IPS DF 4.7 (cell line): ENCODE data around the gene CENPP.
A peak's percentile ranks its signal among the peaks of the same experiment; 100 is the strongest.

Experiments
- DNase-seq: peaks from one replicate; pipeline ENCODE4 v3.0.0-alpha.2; 2013; ENCODE audit warnings: low spot score; ENCODE audit errors: extremely low read depth

CENPP gene

DNA sequence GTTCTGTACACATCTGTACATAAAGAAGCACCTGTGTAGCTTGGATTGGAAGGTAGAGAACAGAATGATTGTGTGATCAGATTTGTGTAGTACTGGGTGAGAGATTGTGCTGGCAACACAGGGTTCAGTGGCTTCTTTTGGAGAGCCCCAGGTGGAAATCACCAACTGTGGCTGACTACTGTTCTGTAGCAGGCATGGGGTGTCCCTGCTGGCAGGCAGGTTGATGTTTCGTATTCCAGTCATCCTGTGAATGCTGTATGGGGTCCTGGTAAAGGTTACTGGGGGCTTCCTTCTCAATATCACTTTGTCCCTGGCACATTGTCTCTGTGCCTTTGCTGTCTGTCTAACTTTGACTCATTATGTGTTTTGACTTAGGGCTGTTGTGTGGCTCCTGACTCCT is 151.2 kb downstream of the CENPP start:
- DNase-seq, result no peak

DNA sequence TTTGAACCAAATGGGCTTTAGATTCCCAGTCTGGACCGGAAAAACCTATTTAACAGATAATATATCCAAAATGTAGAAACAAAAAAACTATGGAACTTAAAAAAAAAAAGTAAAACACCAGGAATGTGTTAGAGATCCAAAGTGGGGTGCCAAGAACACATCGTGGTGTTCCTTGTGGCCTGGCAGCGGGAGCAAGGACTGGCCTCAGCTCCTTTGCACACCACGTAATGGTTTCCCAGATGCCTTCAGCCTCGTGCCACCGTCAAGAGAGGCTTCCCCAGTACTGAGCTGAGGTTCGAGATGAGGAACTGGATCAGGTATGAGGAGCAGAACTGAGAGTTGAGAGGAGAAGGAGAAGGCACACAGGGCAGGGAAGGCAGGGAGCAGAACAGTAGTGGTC is 153.0 kb downstream of the CENPP start:
- no peak for DNase-seq

DNA sequence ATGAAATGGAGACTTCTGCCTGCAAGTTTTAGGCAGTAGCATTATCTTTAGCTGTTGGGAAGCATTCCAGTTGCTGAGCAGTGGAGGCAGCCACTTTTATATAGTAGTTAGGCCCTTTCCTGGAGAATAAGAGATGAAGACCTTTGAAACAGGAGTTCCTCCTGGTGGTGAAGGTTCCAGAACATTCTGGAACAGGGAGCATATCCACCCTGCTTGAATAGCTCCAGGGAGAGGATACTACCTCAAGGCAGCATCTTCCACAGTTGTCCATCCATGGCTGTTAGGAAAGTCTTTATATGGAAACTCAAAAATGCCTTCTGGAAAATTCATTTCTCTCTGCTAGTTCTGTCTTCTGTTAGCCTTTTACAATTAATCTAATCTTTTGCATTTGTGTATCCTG is 153.6 kb downstream of the CENPP start:
- DNase-seq, result no peak

DNA sequence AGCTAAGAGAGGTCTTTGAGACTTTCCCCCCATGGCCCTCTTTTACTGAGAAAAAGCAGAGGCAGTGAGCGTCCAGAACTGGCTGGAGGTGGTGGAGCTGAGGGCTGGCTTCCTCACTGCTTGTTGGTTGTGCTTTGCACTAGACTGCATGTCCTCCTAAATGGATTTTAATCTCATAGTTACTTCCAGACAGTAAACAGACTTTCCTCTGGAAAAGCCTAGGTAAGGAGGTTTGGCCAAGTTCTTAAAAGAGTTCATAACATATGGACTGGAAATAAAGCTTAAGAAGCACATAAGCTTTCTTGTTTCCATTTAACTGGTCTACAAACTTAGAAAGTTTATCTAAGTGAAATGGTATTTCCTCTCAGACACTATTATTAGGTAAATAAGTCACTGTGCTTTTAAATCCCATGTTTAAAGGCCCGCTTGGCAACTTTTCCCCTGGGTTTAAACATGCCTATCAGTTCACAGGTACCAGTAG is 154.6 kb downstream of the CENPP start:
- DNase-seq, result no peak

DNA sequence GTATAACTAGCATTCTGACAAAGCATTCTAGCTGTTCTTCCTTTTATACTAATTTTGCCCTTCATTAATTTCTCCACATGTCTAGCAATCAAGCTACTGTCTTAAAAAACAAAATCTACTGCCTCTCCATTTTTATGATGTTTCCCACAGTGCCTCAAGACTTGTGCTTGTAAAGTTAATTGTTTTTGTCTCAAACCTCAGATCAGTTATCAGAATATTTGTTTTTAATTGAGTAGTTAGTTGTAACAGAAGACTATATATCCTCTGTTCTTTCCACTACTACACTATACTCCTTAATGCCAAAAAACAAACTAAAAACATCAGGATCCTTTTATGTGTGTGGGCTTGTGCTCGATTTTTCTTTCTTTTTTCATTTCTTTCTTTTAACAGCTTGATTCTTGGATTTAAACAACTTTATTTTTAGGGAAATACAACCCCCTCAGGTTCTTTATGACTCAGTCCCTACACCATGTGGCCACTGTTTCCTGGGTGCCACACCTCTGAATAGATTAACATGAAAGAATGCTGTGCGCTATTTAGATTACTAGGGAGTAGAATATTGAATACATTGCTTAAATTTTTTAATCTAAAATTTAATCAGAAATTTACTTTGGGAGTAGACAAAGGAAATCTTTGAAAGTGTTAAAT is 155.4 kb downstream of the CENPP start:
- DNase-seq, result no peak

DNA sequence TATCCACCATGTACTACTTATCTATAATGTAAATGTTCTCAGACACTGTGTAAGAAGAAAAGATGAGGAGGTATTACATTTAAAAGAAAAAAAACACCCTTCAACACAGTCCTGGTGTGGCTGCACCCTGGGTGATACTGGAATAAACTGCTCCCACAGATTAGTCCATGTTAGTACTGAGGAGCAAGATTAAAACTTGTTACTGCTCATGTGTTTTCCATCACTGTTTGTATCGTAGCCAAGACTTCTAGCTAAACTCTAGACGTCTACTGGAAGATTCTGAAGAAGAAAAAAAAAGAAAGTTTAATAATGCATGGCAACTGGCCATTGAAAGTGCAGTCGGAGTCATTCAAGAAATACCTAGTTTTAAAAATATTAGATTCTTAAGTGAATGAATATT is 156.6 kb downstream of the CENPP start, which contains the start of gene ASPN:
Gene ASPN (minus strand): TSS at position 178 of the 400 bp plus-strand sequence.
- DNase-seq, result no peak

DNA sequence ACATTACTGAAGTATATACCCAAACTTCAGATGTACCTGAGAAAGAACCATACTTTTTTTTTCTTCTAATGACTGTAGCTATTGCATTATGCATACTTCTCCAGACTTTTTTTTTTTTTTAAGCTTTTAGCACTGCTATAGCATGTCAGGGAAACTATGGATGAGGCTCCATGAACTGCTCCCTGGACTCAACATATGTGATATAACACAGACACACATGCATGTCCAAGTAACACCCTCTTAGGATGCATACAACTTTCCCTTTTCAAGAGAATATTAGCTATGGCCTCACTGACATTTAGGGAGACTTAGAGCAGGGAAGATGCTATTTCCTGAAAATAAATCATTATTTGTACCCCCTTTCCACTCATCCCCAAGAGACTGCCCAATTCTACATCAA is 157.1 kb downstream of the CENPP start:
- DNase-seq, result no peak

DNA sequence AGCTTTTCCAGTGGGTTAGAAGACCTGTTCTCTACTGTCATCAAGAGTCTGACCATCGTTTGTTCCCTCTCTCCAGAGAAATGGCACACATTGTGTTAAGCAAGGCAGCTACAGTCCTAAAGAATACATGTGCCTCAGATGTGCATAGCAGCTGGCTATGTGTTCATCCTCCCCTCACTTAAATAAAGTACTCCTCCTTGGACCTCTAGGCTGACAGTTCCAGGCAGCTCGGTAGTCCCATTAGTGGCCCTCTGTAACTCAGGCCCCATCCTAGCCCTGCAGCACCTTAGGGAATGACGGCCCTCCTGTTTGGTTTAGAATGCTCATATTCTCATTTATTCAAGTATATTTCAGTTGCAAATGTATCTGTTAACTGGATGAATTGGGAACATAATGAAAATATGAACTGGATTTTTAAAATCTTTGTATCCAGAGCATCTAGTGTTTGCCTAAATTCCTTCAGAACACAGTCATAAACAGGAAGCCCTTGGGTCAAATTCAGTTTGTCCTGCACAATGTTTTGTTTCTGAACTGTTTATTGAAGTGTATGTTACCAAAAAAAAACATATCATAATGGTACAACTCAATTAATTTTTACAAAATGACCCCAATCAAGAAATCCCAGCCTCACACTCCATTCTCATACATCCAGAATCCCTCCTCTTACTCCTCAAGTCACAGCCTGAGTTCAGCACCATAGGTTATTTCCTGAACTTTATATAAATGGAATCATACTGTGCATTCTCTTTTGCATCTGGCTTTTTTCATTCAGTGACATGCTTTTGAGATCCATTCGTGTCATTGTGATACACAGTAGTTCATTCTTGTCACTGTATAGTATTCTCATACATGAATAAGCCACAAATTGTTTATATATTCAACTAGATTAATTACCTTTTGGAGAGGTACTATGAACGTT is 158.1 kb downstream of the CENPP start:
- DNase-seq, result no peak

DNA sequence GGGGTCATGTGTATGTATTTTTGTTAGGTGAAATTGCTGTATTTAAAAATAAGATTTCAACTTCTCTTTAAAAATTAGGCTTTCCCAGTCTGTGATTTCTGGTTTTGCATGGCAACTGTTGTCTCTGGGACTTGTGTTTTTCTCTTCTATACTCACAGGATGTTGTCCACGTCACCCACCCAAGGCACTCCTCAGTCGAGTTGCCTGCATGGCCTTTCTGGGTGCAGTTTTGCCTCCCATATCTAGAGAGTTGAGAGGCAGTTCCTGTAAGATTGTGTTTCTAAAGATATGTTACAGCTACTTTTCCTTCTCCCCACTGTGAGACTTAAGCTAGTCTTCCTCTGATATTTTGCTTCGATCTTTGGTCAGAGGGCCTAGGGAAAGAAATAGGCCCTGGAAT is 158.8 kb downstream of the CENPP start:
- no peak for DNase-seq

DNA sequence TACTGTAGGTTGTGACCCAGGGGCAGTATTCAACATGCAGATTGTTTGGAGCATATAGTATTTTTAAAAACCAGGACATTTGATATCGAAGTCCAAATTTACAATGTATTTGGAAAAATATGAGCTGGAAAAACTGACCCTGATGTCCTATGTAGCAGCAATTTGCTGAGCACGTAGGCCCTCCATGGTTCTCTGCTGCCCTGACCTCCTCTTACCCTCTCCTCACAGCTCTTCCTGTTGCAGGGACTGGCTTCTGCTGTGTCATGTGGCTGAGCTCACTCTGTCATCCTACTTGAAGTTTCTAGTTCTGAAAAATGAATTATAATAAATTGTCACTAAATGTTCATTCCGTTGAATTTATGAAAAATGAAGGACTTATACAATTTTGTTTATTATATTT is 160.6 kb downstream of the CENPP start:
- DNase-seq, result no peak

DNA sequence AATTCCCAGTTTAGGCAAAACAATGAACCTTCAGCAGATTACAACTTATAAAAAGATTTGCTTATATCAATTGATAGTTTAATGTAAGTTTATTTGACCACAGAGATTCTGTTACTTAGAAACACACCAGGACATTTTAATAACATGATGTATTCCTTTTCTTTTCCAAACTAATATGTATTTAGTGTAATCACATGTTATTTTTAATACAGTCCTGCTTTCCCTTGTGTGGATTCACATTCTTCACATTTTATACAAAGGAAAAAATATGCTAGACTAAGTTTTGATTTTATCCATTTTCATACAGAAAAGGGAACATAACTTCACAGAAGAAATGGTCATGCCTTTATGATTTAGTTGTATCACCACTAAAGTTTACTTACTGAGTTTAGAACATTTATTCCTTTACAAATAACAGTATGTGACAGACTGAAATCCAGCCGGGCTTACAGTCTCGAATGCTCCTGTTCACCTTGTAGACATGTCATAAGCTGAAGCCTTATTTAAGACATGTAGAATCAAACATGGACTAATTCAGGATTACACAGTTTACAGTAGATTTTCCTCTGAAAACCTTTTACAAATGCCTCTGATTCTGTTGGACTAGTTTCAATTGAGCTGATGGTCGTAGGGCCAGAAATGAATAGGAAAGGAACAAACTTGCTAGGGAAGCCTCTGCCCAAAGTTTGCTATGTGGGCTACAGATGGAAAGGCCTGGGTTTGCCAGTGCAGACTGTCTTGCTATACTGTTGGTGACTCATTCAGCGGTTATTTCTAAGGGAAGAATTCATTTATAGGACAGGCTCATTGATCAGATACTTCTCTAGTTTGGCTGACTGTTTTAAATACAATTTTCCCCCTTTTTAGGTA is 163.2 kb downstream of the CENPP start:
- DNase-seq, result no peak

DNA sequence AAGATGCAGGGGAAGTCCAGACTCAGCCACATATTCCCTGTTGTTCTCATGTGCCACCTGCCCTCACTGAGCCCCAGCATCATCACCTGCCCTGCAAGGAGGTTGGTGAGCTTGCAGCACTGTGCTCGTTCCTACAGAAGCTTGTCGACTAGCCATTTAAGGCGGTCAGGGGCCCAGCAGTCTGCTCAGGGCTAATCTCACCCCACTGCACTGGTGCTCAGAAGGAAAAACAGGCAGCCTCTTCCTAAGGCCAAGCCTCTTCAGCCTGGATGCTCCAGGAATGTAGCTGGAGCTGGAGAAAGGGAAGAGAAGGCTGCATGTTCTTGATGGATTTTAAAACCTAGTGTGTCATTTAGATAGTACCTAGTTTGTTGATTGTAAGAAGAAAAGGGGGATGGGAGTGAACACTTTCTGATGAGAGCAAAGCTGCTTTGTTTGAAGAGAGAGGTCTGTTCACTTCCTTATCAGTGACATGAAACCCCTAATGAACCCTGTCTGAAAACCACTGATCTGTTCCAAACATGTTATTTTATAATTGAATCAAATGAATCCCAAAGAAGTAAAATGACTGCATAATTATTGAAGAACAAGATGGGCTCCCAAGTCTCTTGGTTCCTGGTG is 167.1 kb downstream of the CENPP start:
- DNase-seq, result no peak

DNA sequence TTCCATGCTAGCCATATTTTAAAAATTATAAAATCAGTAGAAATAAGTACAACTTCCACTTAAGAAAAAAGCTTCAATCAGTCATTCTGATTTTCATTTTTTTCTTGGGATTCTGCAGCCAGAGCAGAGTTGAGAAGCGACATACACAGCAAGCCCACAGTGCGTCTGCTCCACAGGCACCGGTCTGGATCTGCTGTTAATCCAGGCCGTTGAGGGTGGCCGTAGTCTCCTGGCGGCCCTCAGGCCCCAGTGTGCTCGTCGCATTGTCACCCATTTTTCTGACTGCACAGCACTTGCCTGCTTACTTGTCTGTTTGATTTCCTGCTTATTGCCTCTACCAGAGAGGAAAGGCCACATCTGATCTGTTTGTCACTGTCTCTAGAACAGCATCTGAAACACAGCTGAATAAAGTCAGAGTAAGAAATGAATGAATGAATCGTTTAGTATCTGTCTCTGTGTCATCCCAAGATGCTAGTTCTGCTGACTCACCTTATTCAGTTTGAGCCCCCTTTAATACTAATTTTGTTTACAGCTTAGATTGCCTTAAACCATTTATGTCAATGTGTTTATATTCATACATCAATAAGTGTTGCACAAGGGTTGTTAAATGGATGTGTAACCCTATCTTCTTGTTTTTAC is 168.1 kb downstream of the CENPP start:
- no peak for DNase-seq

DNA sequence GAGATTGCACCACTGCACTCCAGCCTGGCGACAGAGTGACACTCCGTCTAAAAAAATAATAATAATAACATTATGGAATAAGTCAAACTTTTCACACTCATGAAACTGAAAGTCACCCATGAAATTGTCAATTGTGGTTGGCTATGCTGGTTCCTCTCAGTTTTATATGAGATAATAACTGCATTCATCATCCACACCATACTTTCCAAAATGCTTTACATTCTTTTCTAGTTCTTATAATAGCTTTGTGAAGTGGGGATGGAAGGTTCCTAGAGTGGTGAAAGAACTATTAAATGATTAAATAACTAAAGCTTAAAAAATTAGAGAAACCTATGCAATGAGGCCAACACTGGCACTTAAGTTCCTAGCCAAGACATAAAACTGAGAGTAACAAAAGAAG is 169.1 kb downstream of the CENPP start:
- no peak for DNase-seq

DNA sequence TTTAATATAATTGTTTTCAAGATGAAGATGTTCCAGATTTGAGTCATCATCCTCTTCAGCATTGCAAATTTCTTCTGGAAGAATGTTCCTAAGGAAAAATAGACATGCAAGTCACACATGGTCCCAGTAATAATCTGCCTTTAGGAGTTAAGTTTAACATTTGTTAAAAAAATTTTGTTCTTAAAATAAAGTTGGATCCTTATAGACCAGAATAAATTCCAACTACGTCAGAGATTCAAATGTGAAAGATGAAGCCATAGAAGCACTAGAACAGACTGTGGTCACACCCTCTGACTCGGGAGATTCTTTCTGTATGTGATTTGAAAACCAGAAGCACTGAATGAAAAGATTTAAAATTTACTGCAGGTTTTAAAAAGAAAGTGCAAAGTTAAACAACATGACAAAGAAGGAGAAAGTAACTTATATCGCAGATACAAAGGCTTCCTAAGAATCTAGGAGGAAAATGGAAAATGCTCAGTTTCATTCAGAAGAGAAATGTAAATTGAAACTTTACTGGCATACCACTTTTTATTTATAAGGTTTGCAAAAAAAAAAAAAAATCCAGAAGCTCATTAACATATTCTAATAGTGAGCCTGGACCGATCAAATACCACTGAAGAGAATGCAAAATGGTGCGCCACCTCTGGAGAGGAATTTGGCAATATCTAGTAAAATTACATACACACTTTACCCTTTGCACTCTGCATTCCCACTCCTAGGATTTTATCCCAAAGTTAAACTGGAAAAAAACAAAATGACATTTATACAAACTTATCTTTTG is 170.8 kb downstream of the CENPP start:
- no peak for DNase-seq

DNA sequence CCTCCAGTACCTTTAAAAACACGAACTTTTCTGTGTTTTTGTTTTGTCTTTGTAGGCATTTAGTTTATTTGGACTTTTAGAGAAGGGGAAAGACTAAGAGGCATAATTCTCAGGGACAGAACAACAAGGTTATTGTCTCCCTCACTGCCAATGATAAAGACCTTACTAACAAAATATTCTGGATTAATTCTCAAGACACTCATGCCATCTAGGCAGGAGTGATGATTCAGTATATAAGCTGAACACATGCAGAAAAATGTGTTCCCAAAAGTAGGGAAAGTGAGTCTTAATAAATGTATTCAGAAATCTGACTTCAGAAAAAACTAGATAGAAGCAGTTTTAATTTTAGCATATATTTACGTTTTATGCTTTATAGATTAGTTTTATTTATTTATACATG is 173.9 kb downstream of the CENPP start:
- DNase-seq, result no peak

DNA sequence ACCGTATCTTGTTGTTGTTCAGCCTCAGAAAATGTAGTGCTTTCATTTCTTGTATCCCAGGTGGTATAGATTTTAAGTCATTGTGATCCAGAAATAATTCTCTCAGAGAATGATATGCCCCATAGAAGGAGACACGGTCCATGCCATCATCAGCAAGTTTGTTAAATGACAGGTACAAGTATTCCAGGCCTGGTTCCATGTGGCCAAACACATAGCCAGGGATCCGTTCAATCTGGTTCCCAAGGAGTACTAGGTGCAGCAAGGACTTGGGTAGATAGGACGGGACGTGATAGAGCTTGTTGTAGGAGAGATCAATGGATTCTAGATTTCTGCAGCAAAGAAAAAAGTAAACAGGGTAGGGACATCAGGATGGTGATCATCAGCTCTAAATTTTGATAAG is 175.0 kb downstream of the CENPP start:
- no peak for DNase-seq

DNA sequence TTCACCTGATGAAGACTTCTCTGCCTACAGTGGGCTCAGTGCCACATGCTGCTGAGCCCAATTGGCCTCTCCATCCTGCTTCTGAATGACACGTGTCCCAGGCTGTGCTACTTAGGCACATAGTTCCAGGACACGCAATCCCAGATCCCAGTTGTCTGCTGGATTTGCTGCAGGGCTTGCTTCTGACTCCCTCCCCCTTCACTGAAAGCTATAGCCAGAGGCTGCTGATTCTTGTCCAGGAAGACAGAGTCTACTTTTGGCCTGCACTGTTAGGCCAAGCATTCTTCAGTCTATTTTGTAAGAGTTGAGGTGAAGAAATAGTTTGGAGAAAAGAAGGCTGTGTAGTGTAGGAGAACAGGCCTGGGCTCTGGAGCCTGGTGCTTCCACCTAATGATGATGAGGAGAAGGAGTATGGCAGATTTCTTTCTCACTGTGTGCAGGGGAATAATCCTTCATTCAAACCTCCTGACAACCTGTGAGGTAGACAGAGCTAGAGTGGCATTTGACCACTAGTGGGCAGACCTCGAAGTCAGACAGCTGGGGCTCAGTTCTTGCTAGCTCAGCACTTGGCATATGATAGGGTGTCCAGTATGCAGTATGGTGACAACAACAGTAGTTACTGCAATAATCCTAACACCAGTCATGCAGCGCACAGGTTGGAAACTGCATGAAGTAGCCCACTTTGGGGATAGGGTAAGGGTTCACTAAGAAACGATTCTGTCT is 176.1 kb downstream of the CENPP start:
- DNase-seq, result peak; percentile 28

DNA sequence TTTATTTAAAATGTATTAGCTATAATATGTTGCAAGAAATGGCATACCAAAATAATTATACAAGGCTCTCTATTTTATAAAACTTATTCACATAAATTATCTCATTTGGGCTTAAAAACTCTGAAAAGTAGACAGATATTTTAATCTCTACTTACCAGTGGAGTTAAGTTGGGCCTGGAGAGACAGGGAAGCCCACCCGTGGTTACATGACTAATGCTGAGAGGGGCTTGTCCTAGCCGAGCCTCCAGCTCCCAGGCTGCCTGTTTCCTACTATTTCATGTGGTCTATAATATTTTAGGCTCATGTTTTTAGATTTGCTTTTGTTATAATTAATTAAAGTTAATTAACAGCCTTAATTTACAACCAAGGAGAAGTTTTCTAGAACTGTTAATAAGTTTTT is 177.4 kb downstream of the CENPP start:
- no peak for DNase-seq
